IMR-90 (cell line): Measurements from ENCODE around the gene SLC6A15. TPM values are rescaled to one million over a fixed set of nuclear protein-coding genes. Genes with fewer than 3 reads are reported as not detected.

ENCODE experiments used
- ATAC-seq: fragments of 200-7000 bp; cut with Tn5 transposase; 2 replicates; pipeline ENCODE4 v1.9.1; 2020; ENCODE audit warnings: low read depth, mild to moderate bottlenecking, moderate library complexity
- BruUV-seq: library from RNA; stranded (reverse); fragments of 400-500 nt; replicated peaks from 2 replicates; lab custom pipeline; 2021; lab: Mats Ljungman, UMichigan
- CTCF ChIA-PET: fragments of 300-600 bp; formaldehyde crosslinking; extraction: SDS; loops from one replicate; lab custom pipeline; 2021; ENCODE audit warnings: antibody characterized with exemption; lab: Yijun Ruan, JAX
- POLR2A ChIA-PET: fragments of 300-600 bp; sonication (Branson Sonifier 250); formaldehyde crosslinking; loops from one replicate; lab custom pipeline; 2022; ENCODE audit warnings: antibody characterized with exemption; ENCODE audit not compliant: unreplicated experiment; lab: Charles Lee
- DNase-seq: peaks from one replicate; pipeline ENCODE4 v3.0.0; 2013
- H2AFZ ChIP-seq: replicated peaks from 2 replicates; pipeline ENCODE3; 2013; ENCODE audit warnings: low read length, mild to moderate bottlenecking; ENCODE audit not compliant: poor library complexity
- H2AK5ac ChIP-seq: 2 replicates; pipeline ENCODE4 v1.6.1; 2013; ENCODE audit warnings: low read depth, low read length, inconsistent platforms
- H2AK9ac ChIP-seq: replicated peaks from 2 replicates; pipeline ENCODE3; 2013; ENCODE audit warnings: mild to moderate bottlenecking, low read depth, low read length, moderate library complexity; ENCODE audit not compliant: poor library complexity
- H2BK120ac ChIP-seq: 2 replicates; pipeline ENCODE4 v1.6.1; 2013; ENCODE audit warnings: low read depth, low read length, inconsistent platforms
- H2BK15ac ChIP-seq: 3 replicates; pipeline ENCODE4 v1.6.1; 2013; ENCODE audit warnings: low read depth, low read length, inconsistent platforms
- H2BK20ac ChIP-seq: 2 replicates; pipeline ENCODE4 v1.6.1; 2013; ENCODE audit warnings: low read depth, mild to moderate bottlenecking, inconsistent platforms, low read length, moderate library complexity
- H2BK5ac ChIP-seq: 2 replicates; pipeline ENCODE4 v1.6.1; 2013; ENCODE audit warnings: mild to moderate bottlenecking, low read depth, low read length, inconsistent platforms; ENCODE audit not compliant: poor library complexity, severe bottlenecking
- H3K14ac ChIP-seq: replicated peaks from 2 replicates; pipeline ENCODE4 v1.6.1; 2013; ENCODE audit warnings: low read depth, low read length, inconsistent platforms
- H3K18ac ChIP-seq: 2 replicates; pipeline ENCODE4 v1.6.1; 2013; ENCODE audit warnings: low read depth, low read length, control low read depth
- H3K23ac ChIP-seq: 2 replicates; pipeline ENCODE4 v1.6.1; 2013; ENCODE audit warnings: low read depth, low read length, inconsistent platforms
- H3K27ac ChIP-seq: 2 replicates; pipeline ENCODE4 v1.5.1; 2013; ENCODE audit warnings: mild to moderate bottlenecking, control low read depth, low read length; ENCODE audit not compliant: insufficient read depth
- H3K27me3 ChIP-seq: 2 replicates; pipeline ENCODE4 v1.6.1; 2013; ENCODE audit warnings: low read length; ENCODE audit not compliant: control insufficient read depth, insufficient read depth
- H3K36me3 ChIP-seq: 2 replicates; pipeline ENCODE4 v1.6.1; 2013; ENCODE audit warnings: low read length, mixed read lengths; ENCODE audit not compliant: control insufficient read depth, insufficient read depth
- H3K4ac ChIP-seq: 2 replicates; pipeline ENCODE4 v1.6.1; 2013; ENCODE audit warnings: low read depth, low read length, inconsistent platforms
- H3K4me1 ChIP-seq: 2 replicates; pipeline ENCODE4 v1.6.1; 2013; ENCODE audit warnings: low read length, mixed read lengths; ENCODE audit not compliant: control insufficient read depth, insufficient read depth
- H3K4me2 ChIP-seq: 2 replicates; pipeline ENCODE4 v1.6.1; 2013; ENCODE audit warnings: low read depth, mild to moderate bottlenecking, control low read depth, low read length, moderate library complexity
- H3K4me3 ChIP-seq: 2 replicates; pipeline ENCODE4 v1.5.1; 2013; ENCODE audit warnings: low read depth, mild to moderate bottlenecking, control low read depth, low read length, moderate library complexity; ENCODE audit not compliant: insufficient read depth
- H3K56ac ChIP-seq: 2 replicates; pipeline ENCODE4 v1.6.1; 2013; ENCODE audit warnings: low read length, inconsistent platforms; ENCODE audit not compliant: insufficient read depth; ENCODE audit errors: extremely low read depth
- H3K79me1 ChIP-seq, 2 experiments: 2 replicates each; pipeline ENCODE4 v1.6.1; 2013; ENCODE audit warnings: low read length in 2 of 2, inconsistent platforms in 1 of 2, low read depth in 1 of 2
- H3K9ac ChIP-seq: 2 replicates; pipeline ENCODE4 v1.6.1; 2013; ENCODE audit warnings: low read depth, low read length, control low read depth
- H3K9me1 ChIP-seq: 2 replicates; pipeline ENCODE4 v1.6.1; 2013; ENCODE audit warnings: low read length, inconsistent platforms; ENCODE audit not compliant: insufficient read depth
- H3K9me3 ChIP-seq: 2 replicates; pipeline ENCODE4 v1.6.1; 2013; ENCODE audit warnings: low read length; ENCODE audit not compliant: control insufficient read depth, insufficient read depth
- H4K20me1 ChIP-seq: 2 replicates; pipeline ENCODE4 v1.6.1; 2013; ENCODE audit warnings: low read length, inconsistent platforms; ENCODE audit not compliant: insufficient read depth
- H4K5ac ChIP-seq: 2 replicates; pipeline ENCODE4 v1.6.1; 2013; ENCODE audit warnings: mild to moderate bottlenecking, low read depth, low read length, control low read depth
- H4K8ac ChIP-seq, 2 experiments: 2 replicates each; pipeline ENCODE4 v1.6.1; 2013; ENCODE audit warnings: low read depth in 2 of 2, low read length in 2 of 2, control low read depth in 1 of 2, inconsistent platforms in 1 of 2
- H4K91ac ChIP-seq: 2 replicates; pipeline ENCODE4 v1.6.1; 2013; ENCODE audit warnings: low read depth, low read length, inconsistent platforms; ENCODE audit not compliant: insufficient read depth
- BHLHE40 ChIP-seq: fragments of 150-350 bp; IDR thresholded peaks from 2 replicates; pipeline ENCODE4 v1.6.1; 2016; ENCODE audit warnings: mild to moderate bottlenecking, low read depth, low read length
- CEBPB ChIP-seq: IDR thresholded peaks from 2 replicates; pipeline ENCODE4 v1.6.1; 2012; ENCODE audit warnings: low read depth, low read length, improper control_type of control experiment
- CHD1 ChIP-seq: IDR thresholded peaks from 2 replicates; pipeline ENCODE4 v1.6.1; 2012; ENCODE audit warnings: low read depth, low read length, improper control_type of control experiment
- MAFK ChIP-seq: IDR thresholded peaks from 2 replicates; pipeline ENCODE4 v1.6.1; 2012; ENCODE audit warnings: low read depth, low read length, improper control_type of control experiment
- MAZ ChIP-seq: IDR thresholded peaks from 2 replicates; pipeline ENCODE4 v1.6.1; 2012; ENCODE audit warnings: low read depth, mild to moderate bottlenecking, low read length, improper control_type of control experiment, moderate library complexity, borderline replicate concordance
- NFE2L2 ChIP-seq: fragments of 150-350 bp; IDR thresholded peaks from 2 replicates; pipeline ENCODE4 v1.6.1; 2016; ENCODE audit warnings: low read depth, mild to moderate bottlenecking, low read length
- POLR2A ChIP-seq: IDR thresholded peaks from 2 replicates; pipeline ENCODE4 v1.6.1; 2012; ENCODE audit warnings: mild to moderate bottlenecking, low read depth, low read length
- RAD21 ChIP-seq: IDR thresholded peaks from 2 replicates; pipeline ENCODE4 v1.6.1; 2012; ENCODE audit warnings: low read length, improper control_type of control experiment
- RCOR1 ChIP-seq: IDR thresholded peaks from 2 replicates; pipeline ENCODE4 v1.6.1; 2012; ENCODE audit warnings: mild to moderate bottlenecking, low read length, improper control_type of control experiment; ENCODE audit not compliant: insufficient replicate concordance
- WGBS, 2 experiments: methylation state at CpG; one replicate each; pipeline versions ENCODE4 v1.1.5 to v1.1.7; 2013; ENCODE audit warnings: missing lambda C conversion rate in 2 of 2; ENCODE audit not compliant: insufficient read length in 1 of 2; ENCODE audit errors: extremely low coverage in 2 of 2; 5-methylcytosine and 5-hydroxymethylcytosine counted together
- dilution Hi-C: fragments of 300-500 bp; cut with HindIII; formaldehyde crosslinking; loops from one replicate; pipeline ENCODE4 v1.14.3; 2018; ENCODE audit warnings: low sequenced_read_pairs; ENCODE audit not compliant: unreplicated experiment
- in situ Hi-C: fragments of 300-500 bp; cut with MboI; formaldehyde crosslinking; loops from 3 replicates; pipeline ENCODE4 v1.14.3; 2019; ENCODE audit warnings: low sequenced_read_pairs, inconsistent platforms, mixed read lengths
- intact Hi-C: fragments of 100-400 bp; cut with micrococcal nuclease; formaldehyde crosslinking; loops from 2 replicates; pipeline ENCODE4 v1.10.0; 2022
- polyA plus RNA-seq, 3 experiments: library from polyadenylated mRNA; depleted of rRNA; stranded (reverse); fragments of >200 nt; gene quantifications; 2 replicates each; pipeline ENCODE4 v1.2.3, GENCODE V29; 2012; ENCODE audit warnings: low replicate concordance in 1 of 3
- total RNA-seq: library from RNA; depleted of rRNA; stranded (reverse); fragments of >200 nt; gene quantifications from 2 replicates; pipeline ENCODE4 v1.2.3, GENCODE V29; 2012
- TF ChIP-seq, protein P1 (sequence below): fragments of 150-350 bp; IDR thresholded peaks from 2 replicates; pipeline ENCODE4 v1.6.1; 2017; ENCODE audit warnings: mild to moderate bottlenecking, antibody characterized with exemption, low read length, low read depth

The SLC6A15 gene
- total and polyA plus RNA-seq, 2 of the 4 experiments (the other 2 are of a cell fraction): 0.32 to 0.72 TPM

GRCh38 chr12:84856156-84856900 lies 56.3 kb downstream of the SLC6A15 start:
- Histone ChIP-seq H3K14ac (no peak overlapping the region), H2BK5ac (no peak overlapping the region), H3K56ac (no peak overlapping the region), H3K36me3 (no peaks in the 10 kb centered on the region), H4K91ac (no peak overlapping the region), H2BK15ac (no peak overlapping the region), H3K9me3 (no peaks in the 10 kb centered on the region), H3K27me3 (no peaks in the 10 kb centered on the region), H4K20me1 (no peaks in the 10 kb centered on the region), H3K4ac (no peak overlapping the region), H3K23ac (no peak overlapping the region), H3K9me1 (no peaks in the 10 kb centered on the region), H3K27ac (no peak overlapping the region), H3K79me1 (no peaks in the 10 kb centered on the region), H3K4me2 (no peak overlapping the region), H2BK120ac (no peak overlapping the region), H3K18ac (no peak overlapping the region), H3K9ac (no peak overlapping the region), H2AK5ac (no peak overlapping the region), H3K4me3 (no peak overlapping the region), H4K8ac (no peak overlapping the region), H4K5ac (no peak overlapping the region), H3K4me1 (no peaks in the 10 kb centered on the region), H2AK9ac (no peak overlapping the region), H2BK20ac (no peak overlapping the region), H2AFZ (no peak overlapping the region)
- dilution Hi-C loops: no loop called here
- in situ Hi-C loops: no loop called here
- ChIA-PET POLR2A (no interaction called here), CTCF (no interaction called here)
- TF ChIP-seq POLR2A: no peak
- TF ChIP-seq MAZ: no peak
- no peak for TF ChIP-seq RAD21
- TF ChIP-seq, protein P1, sequence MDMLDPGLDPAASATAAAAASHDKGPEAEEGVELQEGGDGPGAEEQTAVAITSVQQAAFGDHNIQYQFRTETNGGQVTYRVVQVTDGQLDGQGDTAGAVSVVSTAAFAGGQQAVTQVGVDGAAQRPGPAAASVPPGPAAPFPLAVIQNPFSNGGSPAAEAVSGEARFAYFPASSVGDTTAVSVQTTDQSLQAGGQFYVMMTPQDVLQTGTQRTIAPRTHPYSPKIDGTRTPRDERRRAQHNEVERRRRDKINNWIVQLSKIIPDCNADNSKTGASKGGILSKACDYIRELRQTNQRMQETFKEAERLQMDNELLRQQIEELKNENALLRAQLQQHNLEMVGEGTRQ: no peak
- no peak for TF ChIP-seq CHD1
- TF ChIP-seq MAFK: no peak
- TF ChIP-seq NFE2L2: no peak
- TF ChIP-seq BHLHE40: no peak
- TF ChIP-seq RCOR1: no peak
- no peak for TF ChIP-seq CEBPB
- BruUV-seq: no TSS peak
- intact Hi-C loops: no loop called here
- no peak for DNase-seq
- WGBS, 2 experiments: no CpG with 5 or more reads among the region's 1 CpG
- ATAC-seq: no peak
